GM23338 (cell line): ENCODE data around the gene SORCS2. TPM values are rescaled to one million over a fixed set of nuclear protein-coding genes. Genes with fewer than 3 reads are reported as not detected.

Experiments used
- ATAC-seq: fragments of 200-7000 bp; cut with Tn5 transposase; 3 replicates; pipeline ENCODE4 v1.9.1; 2020
- DNase-seq: peaks from one replicate; pipeline ENCODE4 v3.0.0-alpha.2; 2015; ENCODE audit warnings: low spot score
- H2AFZ ChIP-seq: fragments of 200-600 bp; sonication (generic); 2 replicates; pipeline ENCODE4 v1.8.0; 2016; ENCODE audit warnings: antibody characterized with exemption, mild to moderate bottlenecking, moderate library complexity
- H3F3A ChIP-seq: fragments of 200-600 bp; sonication (generic); replicated peaks from 2 replicates; pipeline ENCODE4 v1.8.0; 2017; ENCODE audit warnings: antibody characterized with exemption, mixed run types, low read depth
- H3K27ac ChIP-seq: fragments of 200-600 bp; sonication (generic); 2 replicates; pipeline ENCODE4 v1.6.1; 2016; ENCODE audit warnings: low read depth
- H3K27me3 ChIP-seq: fragments of 200-600 bp; sonication (generic); 2 replicates; pipeline ENCODE4 v1.8.0; 2016; ENCODE audit warnings: mild to moderate bottlenecking, mixed run types, moderate library complexity; ENCODE audit not compliant: insufficient read depth
- H3K36me3 ChIP-seq: fragments of 200-600 bp; sonication (generic); 2 replicates; pipeline ENCODE4 v1.8.0; 2016; ENCODE audit warnings: mild to moderate bottlenecking; ENCODE audit not compliant: insufficient read depth
- H3K4me1 ChIP-seq: fragments of 200-600 bp; sonication (generic); 2 replicates; pipeline ENCODE4 v1.8.0; 2016; ENCODE audit warnings: mild to moderate bottlenecking, moderate library complexity; ENCODE audit not compliant: insufficient read depth
- H3K4me2 ChIP-seq: fragments of 200-600 bp; sonication (generic); 2 replicates; pipeline ENCODE4 v1.7.1; 2017; ENCODE audit warnings: mixed run types
- H3K4me3 ChIP-seq: fragments of 200-600 bp; sonication (generic); 2 replicates; pipeline ENCODE4 v1.6.1; 2016; ENCODE audit warnings: mixed run types
- H3K79me2 ChIP-seq: fragments of 200-600 bp; sonication (generic); replicated peaks from 2 replicates; pipeline ENCODE4 v1.8.0; 2017; ENCODE audit warnings: mild to moderate bottlenecking; ENCODE audit not compliant: insufficient read depth
- H3K9me2 ChIP-seq: fragments of 200-600 bp; sonication (generic); 2 replicates; pipeline ENCODE4 v1.8.0; 2017; ENCODE audit not compliant: insufficient read depth
- H4K20me1 ChIP-seq: fragments of 200-600 bp; sonication (generic); replicated peaks from 2 replicates; pipeline ENCODE4 v1.8.0; 2017; ENCODE audit warnings: mild to moderate bottlenecking; ENCODE audit not compliant: insufficient read depth
- H3K27ac Mint-ChIP-seq: 2 replicates; pipeline ENCODE4 v1.8.0; 2020; ENCODE audit warnings: inconsistent platforms, mild to moderate bottlenecking, moderate library complexity, mixed read lengths
- H3K27me3 Mint-ChIP-seq: 3 replicates; pipeline ENCODE4 v1.8.0; 2022; ENCODE audit warnings: low read depth, mild to moderate bottlenecking, moderate library complexity, mixed read lengths, inconsistent platforms; ENCODE audit not compliant: insufficient read depth, poor library complexity
- H3K36me3 Mint-ChIP-seq: 3 replicates; pipeline ENCODE4 v1.8.0; 2021; ENCODE audit warnings: low read depth, mild to moderate bottlenecking, inconsistent platforms, moderate library complexity, mixed read lengths
- H3K4me1 Mint-ChIP-seq: 3 replicates; pipeline ENCODE4 v1.8.0; 2020; ENCODE audit warnings: mild to moderate bottlenecking, inconsistent platforms, mixed read lengths
- H3K4me3 Mint-ChIP-seq: 3 replicates; pipeline ENCODE4 v1.8.0; 2021; ENCODE audit warnings: moderate library complexity, mild to moderate bottlenecking, inconsistent platforms, mixed read lengths
- H3K9me3 Mint-ChIP-seq: 3 replicates; pipeline ENCODE4 v1.8.0; 2020; ENCODE audit warnings: moderate library complexity, mild to moderate bottlenecking, inconsistent platforms, mixed read lengths
- CREB1 ChIP-seq: fragments of 250-450 bp; sonication (Bioruptor Pico); IDR thresholded peaks from 2 replicates; pipeline ENCODE4 v1.5.0; 2020; ENCODE audit warnings: low read depth, mild to moderate bottlenecking, moderate library complexity
- CTCF ChIP-seq, 2 experiments: fragments of 200-600 bp in 1 of 2; sonication (generic) in 1 of 2; conservative IDR thresholded peaks; 2 replicates each; pipeline versions ENCODE4 v1.5.1 to v1.6.1; 2016 to 2017; ENCODE audit warnings: antibody characterized with exemption in 2 of 2, low read depth in 2 of 2, mild to moderate bottlenecking in 2 of 2, moderate library complexity in 1 of 2
- ETS1 ChIP-seq: IDR thresholded peaks from 2 replicates; pipeline ENCODE4 v1.6.1; 2016; ENCODE audit warnings: antibody characterized with exemption
- EZH2 ChIP-seq: fragments of 200-600 bp; sonication (generic); IDR thresholded peaks from one replicate; pipeline ENCODE4 v1.8.0; 2017; ENCODE audit warnings: antibody characterized with exemption, mild to moderate bottlenecking, low read depth; ENCODE audit not compliant: unreplicated experiment
- EZH2phosphoT487 ChIP-seq: fragments of 200-600 bp; sonication (generic); IDR thresholded peaks from one replicate; pipeline ENCODE4 v1.8.1; 2018; ENCODE audit warnings: antibody characterized with exemption; ENCODE audit not compliant: unreplicated experiment
- JUNB ChIP-seq: IDR thresholded peaks from one replicate; pipeline ENCODE4 v1.6.1; 2016; ENCODE audit warnings: antibody characterized with exemption; ENCODE audit not compliant: unreplicated experiment
- NANOG ChIP-seq: IDR thresholded peaks from 2 replicates; pipeline ENCODE4 v1.6.1; 2016; ENCODE audit warnings: antibody characterized with exemption, borderline replicate concordance
- POLR2AphosphoS5 ChIP-seq: IDR thresholded peaks from 2 replicates; pipeline ENCODE4 v1.6.1; 2016; ENCODE audit warnings: antibody characterized with exemption, low read depth
- REST ChIP-seq: IDR thresholded peaks from one replicate; pipeline ENCODE4 v1.6.1; 2018; ENCODE audit warnings: antibody characterized with exemption; ENCODE audit not compliant: unreplicated experiment
- STAT1 ChIP-seq: IDR thresholded peaks from one replicate; pipeline ENCODE4 v1.6.1; 2016; ENCODE audit warnings: antibody characterized with exemption; ENCODE audit not compliant: unreplicated experiment
- ZNF114 ChIP-seq: fragments of 250-450 bp; sonication (Bioruptor Pico); IDR thresholded peaks from 2 replicates; pipeline ENCODE4 v1.5.0; 2020; ENCODE audit warnings: mild to moderate bottlenecking, moderate library complexity
- ZNF331 ChIP-seq: fragments of 250-450 bp; sonication (Bioruptor Pico); IDR thresholded peaks from 2 replicates; pipeline ENCODE4 v1.5.0; 2020; ENCODE audit warnings: low read depth, mild to moderate bottlenecking, moderate library complexity
- ZNF462 ChIP-seq: fragments of 250-450 bp; sonication (Bioruptor Pico); IDR thresholded peaks from 2 replicates; pipeline ENCODE4 v1.5.0; 2020; ENCODE audit warnings: mild to moderate bottlenecking, moderate library complexity
- polyA plus RNA-seq: library from polyadenylated mRNA; unstranded; fragments of >200 nt; fragmentation: Nextera tagmentation; extraction: Ambion mirVana; gene quantifications from 2 replicates; pipeline ENCODE4 v1.2.1, GENCODE V29; 2016
- total RNA-seq: library from RNA; depleted of rRNA; stranded (reverse); fragments of >200 nt; shearing (Covaris generic); gene quantifications from 2 replicates; pipeline ENCODE4 v1.2.3, GENCODE V29; 2014

The SORCS2 gene
- total and polyA plus RNA-seq, 2 experiments from 2014 or later, result 0.47 to 2.4 TPM

- Mint-ChIP-seq H3K4me3 (no peak overlapping the region), H3K36me3 (no peaks in the 10 kb centered on the region; the same call in 2 of the 3 replicates), H3K27me3 (peaks cover 10% of the 10 kb centered on the region), H3K4me1 (no peaks in the 10 kb centered on the region; the same call in 2 of the 3 replicates), H3K9me3 (peaks cover 5% of the 10 kb centered on the region; the same call in 2 of the 3 replicates), H3K27ac (no peak overlapping the region)
- no peaks in the 10 kb centered on the region for H3K27me3 ChIP-seq
- H3K79me2 ChIP-seq, result no peaks in the 10 kb centered on the region
- no peak for ATAC-seq
- TF ChIP-seq ZNF114 (CRISPR knock-in tag) (no peak), ZNF331 (CRISPR knock-in tag) (no peak), POLR2AphosphoS5 (no peak), REST (no peak), CREB1 (CRISPR knock-in tag) (no peak), EZH2phosphoT487 (no peak), JUNB (no peak), EZH2 (no peak), ZNF462 (CRISPR knock-in tag) (no peak), STAT1 (no peak), NANOG (no peak), CTCF (conservative IDR thresholded peaks at IDR 0.05; ENCODE audit: low read depth in 2 of 2) (no peak), ETS1 (no peak)
- no peak overlapping the region for H3K27ac ChIP-seq
- H3K4me1 ChIP-seq, result no peaks in the 10 kb centered on the region
- H3K4me3 ChIP-seq, result no peak overlapping the region
- H2AFZ ChIP-seq, result no peak overlapping the region
- no peaks in the 10 kb centered on the region for H3F3A ChIP-seq
- no peaks in the 10 kb centered on the region for H3K9me2 ChIP-seq
- no peak for DNase-seq
- no peak overlapping the region for H3K4me2 ChIP-seq
- H3K36me3 ChIP-seq, result no peaks in the 10 kb centered on the region
- no peaks in the 10 kb centered on the region for H4K20me1 ChIP-seq
Measured at GRCh38 chr4:7259039-7259438, 66.7 kb downstream of the SORCS2 start.
